ENCODE measurements around the gene MICU2.
"Not testable (repeated sequence)": the region's sequence is repeated elsewhere in the genome, so short reads cannot be mapped to it uniquely, and the experiment has no call there.

MICU2 gene

DNA sequence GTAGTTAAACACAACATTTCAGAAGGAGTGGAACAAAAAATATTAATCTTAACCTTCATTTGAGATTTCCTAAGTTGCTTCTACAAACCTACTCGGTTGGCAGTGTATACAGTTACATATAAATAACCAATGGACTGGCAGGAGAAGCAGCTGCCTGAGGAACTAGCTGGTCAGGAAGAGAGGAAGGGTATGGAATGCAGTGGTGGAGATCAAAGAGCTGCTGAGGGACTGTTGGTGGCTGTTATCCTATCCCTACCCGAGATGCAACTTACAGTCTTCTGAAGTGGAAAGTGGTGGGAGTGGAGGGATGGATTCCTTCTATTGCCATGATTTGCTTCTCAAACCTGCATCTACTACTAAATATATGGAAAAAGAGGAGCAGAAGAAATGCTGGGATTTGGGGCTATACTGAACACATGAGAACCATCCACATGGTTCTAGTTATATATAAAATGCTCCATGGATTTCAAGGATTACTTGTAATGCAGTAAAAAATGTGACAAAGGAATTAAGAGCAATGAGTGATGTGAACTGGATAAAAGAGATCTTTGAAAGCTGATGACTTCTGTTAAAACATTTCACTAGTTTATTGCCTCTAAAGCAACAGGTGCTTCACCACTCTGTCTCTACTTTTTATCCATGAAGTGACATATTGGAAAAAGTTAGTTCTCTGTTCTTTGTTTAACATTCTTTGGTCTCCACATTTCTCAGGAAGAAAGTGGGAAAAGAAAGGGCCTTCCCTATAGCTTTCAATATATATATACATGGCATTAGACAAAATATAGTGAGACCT lies 29.9 kb downstream of the MICU2 start:
- 100% methylated on average over 2 of the region's 2 CpGs for WGBS
- Histone ChIP-seq H3K27ac (ENCODE audit: low read depth, low read length) (no peak overlapping the region), H3K4me1 (ENCODE audit: insufficient read depth, low read length) (peaks cover 8% of the 10 kb centered on the region), H3K36me3 (ENCODE audit: insufficient read depth, low read length) (no peaks in the 10 kb centered on the region), H3K9ac (ENCODE audit: low read depth, low read length) (no peak overlapping the region), H3K27me3 (ENCODE audit: insufficient read depth, low read length) (no peaks in the 10 kb centered on the region), H3K4me3 (ENCODE audit: low read length) (no peak overlapping the region), H3K9me3 (ENCODE audit: insufficient read depth, low read depth, low read length) (no peaks in the 10 kb centered on the region)

DNA sequence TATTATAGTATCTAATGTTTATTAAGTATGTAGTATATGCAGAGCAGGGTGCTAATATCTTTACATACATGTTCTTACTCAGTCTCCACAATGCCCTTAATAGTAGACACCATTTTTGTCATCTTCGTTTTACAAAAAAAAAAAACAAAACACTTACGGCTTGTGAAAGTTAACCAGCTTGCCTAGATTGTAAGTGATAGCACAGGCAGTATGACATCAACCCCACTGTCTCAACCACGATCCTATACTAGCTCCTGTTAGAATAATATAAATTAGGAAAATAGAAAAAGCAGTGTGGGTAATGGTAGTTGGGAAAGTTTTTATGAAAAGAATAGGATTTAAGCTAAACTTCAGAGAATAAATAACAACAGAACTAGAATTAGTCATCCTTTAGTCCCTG lies 34.3 kb downstream of the MICU2 start:
- 88% methylated on average over 2 of the region's 3 CpGs for WGBS
- Histone ChIP-seq H3K9ac (ENCODE audit: low read depth, low read length) (no peak overlapping the region), H3K27ac (ENCODE audit: low read depth, low read length) (no peak overlapping the region), H3K36me3 (ENCODE audit: insufficient read depth, low read length) (peaks cover 12% of the 10 kb centered on the region), H3K4me3 (ENCODE audit: low read length) (no peak overlapping the region), H3K9me3 (ENCODE audit: insufficient read depth, low read depth, low read length) (no peaks in the 10 kb centered on the region), H3K27me3 (ENCODE audit: insufficient read depth, low read length) (no peaks in the 10 kb centered on the region), H3K4me1 (ENCODE audit: insufficient read depth, low read length) (peaks cover 8% of the 10 kb centered on the region)

DNA sequence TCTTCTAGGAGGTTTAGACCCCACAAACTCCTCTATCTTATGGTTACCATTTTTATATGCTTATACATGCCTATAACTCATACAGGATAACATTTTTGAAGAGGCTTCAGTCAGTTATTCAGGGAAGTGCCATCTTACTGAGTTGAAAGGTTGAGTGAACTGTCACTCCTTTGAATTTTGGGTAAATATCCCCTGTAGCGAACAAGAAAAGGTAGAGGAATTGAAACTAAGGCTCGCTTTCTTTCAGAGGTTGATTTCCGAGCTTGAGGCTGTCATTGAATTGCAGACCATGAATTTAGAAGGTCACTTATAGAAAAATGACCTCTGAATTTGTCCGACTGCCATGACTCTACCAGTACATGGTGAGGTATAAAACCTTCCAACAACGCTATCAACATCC lies 35.1 kb downstream of the MICU2 start:
- no peaks in the 10 kb centered on the region for H3K27me3 ChIP-seq (ENCODE audit: insufficient read depth, low read length)
- H3K9ac ChIP-seq (ENCODE audit: low read depth, low read length), result no peak overlapping the region
- peaks cover 8% of the 10 kb centered on the region for H3K4me1 ChIP-seq (ENCODE audit: insufficient read depth, low read length)
- WGBS, result 95% methylated on average over 5 of the region's 5 CpGs
- H3K4me3 ChIP-seq (ENCODE audit: low read length), result no peak overlapping the region
- H3K27ac ChIP-seq (ENCODE audit: low read depth, low read length), result no peak overlapping the region
- peaks cover 21% of the 10 kb centered on the region for H3K36me3 ChIP-seq (ENCODE audit: insufficient read depth, low read length)
- no peaks in the 10 kb centered on the region for H3K9me3 ChIP-seq (ENCODE audit: insufficient read depth, low read depth, low read length)

DNA sequence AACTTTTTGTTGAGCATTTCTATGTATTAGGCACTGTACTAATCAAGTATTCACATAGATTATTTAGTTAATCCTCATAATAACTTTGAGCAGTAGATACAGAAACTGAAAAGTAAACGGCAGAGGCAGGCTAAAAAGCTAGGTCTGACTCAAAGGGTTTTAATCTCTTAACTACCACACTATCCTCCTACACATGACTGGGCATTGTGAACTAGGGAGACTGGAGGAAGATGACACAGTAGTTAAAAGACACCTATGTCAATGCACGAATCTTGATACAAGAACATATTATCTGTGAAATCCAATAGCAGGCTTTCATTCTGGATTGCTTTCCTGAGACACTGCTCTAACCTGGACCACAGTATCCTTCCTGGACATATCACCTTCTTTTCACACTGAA lies 36.3 kb downstream of the MICU2 start:
- Histone ChIP-seq H3K9ac (ENCODE audit: low read depth, low read length) (no peak overlapping the region), H3K36me3 (ENCODE audit: insufficient read depth, low read length) (peaks cover 25% of the 10 kb centered on the region), H3K27me3 (ENCODE audit: insufficient read depth, low read length) (no peaks in the 10 kb centered on the region), H3K4me1 (ENCODE audit: insufficient read depth, low read length) (peaks cover 7% of the 10 kb centered on the region), H3K27ac (ENCODE audit: low read depth, low read length) (no peak overlapping the region), H3K4me3 (ENCODE audit: low read length) (no peak overlapping the region), H3K9me3 (ENCODE audit: insufficient read depth, low read depth, low read length) (no peaks in the 10 kb centered on the region)
- WGBS, result 92% methylated on average over 2 of the region's 2 CpGs

DNA sequence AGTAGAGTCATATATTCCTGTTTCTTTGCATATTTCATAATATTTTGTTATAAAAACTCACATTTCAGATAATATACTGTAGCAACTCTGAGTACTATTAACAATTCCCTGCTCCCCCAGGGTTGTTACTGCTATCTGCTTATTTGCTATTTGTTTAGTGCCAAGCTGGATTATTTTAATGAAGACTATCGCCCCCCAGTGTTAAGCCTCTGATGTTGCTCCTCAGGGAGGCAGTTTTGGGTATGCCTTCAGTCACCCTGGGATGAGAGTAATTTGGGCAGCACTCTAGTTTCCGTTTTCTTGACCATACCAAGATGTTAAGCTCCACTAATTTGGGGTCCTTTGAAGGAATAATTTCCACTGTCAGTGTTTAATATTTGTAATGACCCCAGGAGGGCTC lies 46.0 kb downstream of the MICU2 start:
- no peak overlapping the region for H3K4me3 ChIP-seq (ENCODE audit: low read length)
- H3K4me1 ChIP-seq (ENCODE audit: insufficient read depth, low read length), result no peaks in the 10 kb centered on the region
- H3K9ac ChIP-seq (ENCODE audit: low read depth, low read length), result no peak overlapping the region
- H3K36me3 ChIP-seq (ENCODE audit: insufficient read depth, low read length), result peaks cover 13% of the 10 kb centered on the region; the same call in 1 of the 2 replicates
- no peaks in the 10 kb centered on the region for H3K27me3 ChIP-seq (ENCODE audit: insufficient read depth, low read length)
- WGBS, result 56% methylated on average over 2 of the region's 2 CpGs
- H3K9me3 ChIP-seq (ENCODE audit: insufficient read depth, low read depth, low read length), result no peaks in the 10 kb centered on the region
- H3K27ac ChIP-seq (ENCODE audit: low read depth, low read length), result no peak overlapping the region

DNA sequence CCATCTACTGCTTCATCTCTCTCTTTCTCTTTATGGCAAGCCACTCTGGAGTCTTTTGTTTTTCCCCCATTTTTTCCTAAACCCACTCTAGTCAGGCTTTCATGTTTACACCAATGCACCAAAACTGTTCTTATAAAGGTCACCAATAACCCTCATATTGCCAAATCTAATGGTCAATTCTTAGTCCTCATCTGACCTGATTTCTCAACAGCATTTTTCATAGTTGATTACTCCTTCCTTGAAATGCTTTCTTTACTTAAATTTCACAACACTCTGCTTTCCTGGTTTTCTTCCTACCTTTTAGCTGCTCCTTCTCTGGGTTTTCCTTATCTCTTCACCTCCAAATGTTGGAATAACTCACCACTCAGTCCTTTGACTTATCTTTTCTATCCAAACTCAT lies 47.9 kb downstream of the MICU2 start:
- Histone ChIP-seq H3K9me3 (ENCODE audit: insufficient read depth, low read depth, low read length) (no peaks in the 10 kb centered on the region), H3K4me1 (ENCODE audit: insufficient read depth, low read length) (no peaks in the 10 kb centered on the region), H3K27me3 (ENCODE audit: insufficient read depth, low read length) (no peaks in the 10 kb centered on the region), H3K9ac (ENCODE audit: low read depth, low read length) (no peak overlapping the region), H3K4me3 (ENCODE audit: low read length) (no peak overlapping the region), H3K27ac (ENCODE audit: low read depth, low read length) (no peak overlapping the region), H3K36me3 (ENCODE audit: insufficient read depth, low read length) (0 out of 2 replicates have a peak, but pooled peaks cover 1% of the 10 kb centered on the region)

DNA sequence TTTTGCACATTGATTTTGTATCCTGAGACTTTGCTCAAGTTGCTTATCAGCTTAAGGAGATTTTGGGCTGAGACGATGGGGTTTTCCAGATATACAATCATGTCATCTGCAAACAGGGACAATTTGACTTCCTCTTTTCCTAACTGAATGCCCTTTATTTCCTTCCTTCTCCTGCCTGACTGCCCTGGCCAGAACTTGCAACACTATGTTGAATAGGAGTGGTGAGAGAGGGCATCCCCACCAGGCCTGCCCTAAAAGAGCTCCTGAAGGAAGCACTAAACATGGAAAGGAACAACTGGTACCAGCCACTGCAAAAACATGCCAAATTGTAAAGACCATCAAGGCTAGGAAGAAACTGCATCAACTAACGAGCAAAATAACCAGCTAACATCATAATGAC lies 50.7 kb downstream of the MICU2 start:
- not testable (repeated sequence) for H3K36me3 ChIP-seq (ENCODE audit: insufficient read depth, low read length); H3K4me3 ChIP-seq (ENCODE audit: low read length); H3K4me1 ChIP-seq (ENCODE audit: insufficient read depth, low read length); H3K27ac ChIP-seq (ENCODE audit: low read depth, low read length); H3K9ac ChIP-seq (ENCODE audit: low read depth, low read length); H3K27me3 ChIP-seq (ENCODE audit: insufficient read depth, low read length); H3K9me3 ChIP-seq (ENCODE audit: insufficient read depth, low read depth, low read length)
- WGBS, result 100% methylated on average over 1 of the region's 2 CpGs

DNA sequence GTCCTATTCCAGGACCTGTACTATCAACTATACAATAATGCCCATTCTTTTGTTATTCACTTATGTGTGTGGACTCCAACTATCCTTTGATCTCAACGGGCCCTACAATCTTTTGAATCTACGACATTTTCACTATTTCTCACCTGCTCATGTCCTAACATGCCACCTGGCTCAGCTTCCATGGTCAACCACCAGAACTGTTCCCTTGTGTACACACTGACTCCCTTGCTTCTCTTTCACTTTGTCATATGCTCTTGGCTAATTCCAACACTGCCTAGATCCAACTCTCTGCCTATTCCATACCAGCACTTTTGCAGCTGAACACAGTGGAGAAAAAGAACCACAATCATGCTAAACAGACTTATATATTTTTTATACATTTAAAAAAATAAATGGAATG lies 53.1 kb downstream of the MICU2 start:
- Histone ChIP-seq H3K9ac (ENCODE audit: low read depth, low read length) (no peak overlapping the region), H3K27me3 (ENCODE audit: insufficient read depth, low read length) (no peaks in the 10 kb centered on the region), H3K9me3 (ENCODE audit: insufficient read depth, low read depth, low read length) (no peaks in the 10 kb centered on the region), H3K4me3 (ENCODE audit: low read length) (no peak overlapping the region), H3K27ac (ENCODE audit: low read depth, low read length) (no peak overlapping the region), H3K36me3 (ENCODE audit: insufficient read depth, low read length) (0 out of 2 replicates have a peak, but pooled peaks cover 3% of the 10 kb centered on the region), H3K4me1 (ENCODE audit: insufficient read depth, low read length) (no peaks in the 10 kb centered on the region)
- 98% methylated on average over 2 of the region's 2 CpGs for WGBS

DNA sequence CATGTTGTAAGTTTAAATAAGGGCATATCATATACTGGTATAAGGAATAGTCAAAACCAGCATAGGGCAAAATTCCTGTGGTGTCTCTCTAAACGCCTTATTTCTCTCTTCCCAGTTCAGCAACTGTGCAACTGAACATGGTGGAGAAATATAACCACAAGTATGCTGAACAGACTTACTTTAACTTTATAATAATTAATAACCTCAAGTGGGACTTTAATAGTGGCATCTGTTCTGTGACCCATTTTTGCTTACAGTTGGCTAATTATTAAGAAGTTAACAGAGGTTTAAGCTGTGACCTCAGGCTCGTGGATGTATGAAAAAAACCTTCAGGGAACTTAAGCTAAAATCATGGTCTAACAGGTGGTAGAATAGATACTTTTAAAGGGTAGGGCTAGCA lies 54.3 kb downstream of the MICU2 start:
- H3K4me1 ChIP-seq (ENCODE audit: insufficient read depth, low read length), result no peaks in the 10 kb centered on the region
- 78% methylated on average over 2 of the region's 2 CpGs for WGBS
- no peaks in the 10 kb centered on the region for H3K27me3 ChIP-seq (ENCODE audit: insufficient read depth, low read length)
- H3K9ac ChIP-seq (ENCODE audit: low read depth, low read length), result no peak overlapping the region
- H3K27ac ChIP-seq (ENCODE audit: low read depth, low read length), result no peak overlapping the region
- no peaks in the 10 kb centered on the region for H3K9me3 ChIP-seq (ENCODE audit: insufficient read depth, low read depth, low read length)
- H3K36me3 ChIP-seq (ENCODE audit: insufficient read depth, low read length), result 0 out of 2 replicates have a peak, but pooled peaks cover 3% of the 10 kb centered on the region
- H3K4me3 ChIP-seq (ENCODE audit: low read length), result no peak overlapping the region

DNA sequence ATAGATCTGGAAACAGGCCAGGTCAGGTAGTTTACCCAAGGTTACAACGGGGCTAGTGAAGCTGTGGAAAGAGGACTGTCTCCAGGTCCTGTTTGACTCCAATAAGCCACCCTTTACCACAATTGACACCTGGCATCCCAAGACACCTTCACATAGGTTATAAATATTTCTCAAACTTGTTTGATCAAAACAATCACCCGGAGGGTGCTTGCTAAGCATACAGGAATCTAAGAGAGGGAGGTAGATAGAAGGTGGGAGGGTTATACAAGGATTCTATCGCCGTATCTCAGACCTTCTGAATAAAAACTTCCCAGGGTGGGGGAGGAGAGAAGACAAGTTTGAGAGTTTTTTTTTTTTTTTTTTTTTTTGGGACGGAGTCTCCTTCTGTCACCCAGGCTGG lies 55.4 kb downstream of the MICU2 start:
- H3K27me3 ChIP-seq (ENCODE audit: insufficient read depth, low read length), result no peaks in the 10 kb centered on the region
- H3K9ac ChIP-seq (ENCODE audit: low read depth, low read length), result no peak overlapping the region
- no peaks in the 10 kb centered on the region for H3K9me3 ChIP-seq (ENCODE audit: insufficient read depth, low read depth, low read length)
- no peaks in the 10 kb centered on the region for H3K4me1 ChIP-seq (ENCODE audit: insufficient read depth, low read length)
- 97% methylated on average over 5 of the region's 5 CpGs for WGBS
- H3K36me3 ChIP-seq (ENCODE audit: insufficient read depth, low read length), result 0 out of 2 replicates have a peak, but pooled peaks cover 3% of the 10 kb centered on the region
- no peak overlapping the region for H3K4me3 ChIP-seq (ENCODE audit: low read length)
- H3K27ac ChIP-seq (ENCODE audit: low read depth, low read length), result no peak overlapping the region

DNA sequence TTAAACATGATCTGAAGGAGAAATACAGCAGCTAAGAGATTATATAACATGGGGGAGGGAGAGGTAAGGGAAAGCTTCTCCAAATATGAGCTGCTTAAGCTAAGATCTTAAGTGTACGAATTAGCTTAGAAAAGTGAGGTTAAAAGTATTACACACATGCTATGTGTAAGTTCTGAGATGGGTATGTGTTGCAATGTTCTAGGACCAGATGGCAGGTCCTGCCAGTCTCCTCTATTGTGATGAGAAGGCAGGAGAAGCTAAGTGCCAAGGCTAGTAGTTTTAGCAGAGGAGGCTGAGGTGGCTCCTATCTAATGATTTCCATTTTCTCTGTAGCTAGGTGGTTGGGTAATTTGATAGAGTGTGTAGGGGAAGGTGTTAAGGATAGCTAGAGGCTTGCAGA lies 57.6 kb downstream of the MICU2 start:
- Histone ChIP-seq H3K9ac (ENCODE audit: low read depth, low read length) (no peak overlapping the region), H3K36me3 (ENCODE audit: insufficient read depth, low read length) (0 out of 2 replicates have a peak, but pooled peaks cover 3% of the 10 kb centered on the region), H3K4me3 (ENCODE audit: low read length) (no peak overlapping the region), H3K27me3 (ENCODE audit: insufficient read depth, low read length) (no peaks in the 10 kb centered on the region), H3K27ac (ENCODE audit: low read depth, low read length) (no peak overlapping the region), H3K4me1 (ENCODE audit: insufficient read depth, low read length) (no peaks in the 10 kb centered on the region), H3K9me3 (ENCODE audit: insufficient read depth, low read depth, low read length) (no peaks in the 10 kb centered on the region)
- WGBS, result 100% methylated on average over 1 of the region's 1 CpG

DNA sequence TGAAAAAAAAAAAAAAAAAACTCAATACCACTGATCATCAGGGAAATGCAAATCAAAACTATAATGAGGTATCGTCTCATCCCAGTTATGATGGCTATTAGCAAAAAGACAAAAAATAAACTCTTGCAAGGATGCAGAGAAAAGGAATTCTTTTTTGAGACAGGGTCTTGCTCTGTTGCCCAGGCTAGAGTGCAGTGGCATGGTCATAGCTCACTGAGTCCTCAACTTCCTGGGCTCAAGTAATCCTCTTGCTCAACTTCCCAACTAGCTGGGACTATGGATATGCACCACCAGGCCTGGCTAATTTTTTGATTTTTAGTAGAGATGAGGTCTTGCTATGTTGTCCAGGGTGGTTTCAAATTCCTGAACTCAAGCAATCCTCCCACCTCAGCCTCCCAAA lies 59.5 kb downstream of the MICU2 start:
- WGBS, result 100% methylated on average over 1 of the region's 1 CpG
- 0 out of 2 replicates have a peak, but pooled peaks cover 3% of the 10 kb centered on the region for H3K36me3 ChIP-seq (ENCODE audit: insufficient read depth, low read length)
- H3K9ac ChIP-seq (ENCODE audit: low read depth, low read length), result no peak overlapping the region
- H3K4me1 ChIP-seq (ENCODE audit: insufficient read depth, low read length), result no peaks in the 10 kb centered on the region
- no peaks in the 10 kb centered on the region for H3K9me3 ChIP-seq (ENCODE audit: insufficient read depth, low read depth, low read length)
- no peaks in the 10 kb centered on the region for H3K27me3 ChIP-seq (ENCODE audit: insufficient read depth, low read length)
- no peak overlapping the region for H3K4me3 ChIP-seq (ENCODE audit: low read length)
- no peak overlapping the region for H3K27ac ChIP-seq (ENCODE audit: low read depth, low read length)
